OCI-LY7 (cell line): ENCODE measurements around the gene MAP4K1.

ENCODE experiments used
- CTCF ChIP-seq: fragments of 200-600 bp; sonication (generic); conservative IDR thresholded peaks from 2 replicates; pipeline ENCODE4 v1.5.1; 2014; ENCODE audit warnings: mild to moderate bottlenecking, antibody characterized with exemption, low read length, moderate library complexity, mixed read lengths
- EZH2phosphoT487 ChIP-seq: fragments of 200-600 bp; sonication (generic); IDR thresholded peaks from 2 replicates; pipeline ENCODE4 v1.6.1; 2018; ENCODE audit warnings: low read depth, borderline replicate concordance, mild to moderate bottlenecking, mixed run types, antibody characterized with exemption, low read length, moderate library complexity, mixed read lengths

GRCh38 chr19:38562096-38562495, 55.7 kb downstream of the MAP4K1 start:
- TF ChIP-seq CTCF (no peak), EZH2phosphoT487 (no peak)
